Pons (tissue), 1 donor: ENCODE data around the gene SLC25A24.
A peak's percentile ranks its signal among the peaks of the same experiment; 100 is the strongest.
"Not testable (repeated sequence)": the region's sequence is repeated elsewhere in the genome, so short reads cannot be mapped to it uniquely, and the experiment has no call there.

ENCODE experiments used
- DNase-seq: peaks from one replicate; pipeline ENCODE4 v3.0.0-alpha.2; 2016; ENCODE audit warnings: low spot score

SLC25A24 gene

DNA sequence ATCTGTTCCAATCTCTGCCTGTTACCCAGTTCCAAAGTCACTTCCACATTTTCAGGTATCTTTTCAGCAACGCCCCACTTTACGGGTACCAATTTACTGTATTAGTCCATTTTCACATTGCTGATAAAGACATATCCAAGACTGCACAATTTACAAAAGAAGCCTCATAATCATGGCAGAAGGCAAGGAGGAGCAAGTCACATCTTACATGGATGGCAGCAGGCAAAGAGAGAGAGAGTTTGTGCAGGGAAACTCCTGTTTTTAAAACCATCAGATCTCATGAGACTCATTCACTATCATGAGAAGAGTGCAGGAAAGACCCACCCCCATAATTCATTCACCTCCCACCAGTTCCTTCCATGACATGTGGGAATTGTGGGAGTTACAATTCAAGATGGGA lies 67.0 kb downstream of the SLC25A24 start:
- DNase-seq: not testable (repeated sequence)

DNA sequence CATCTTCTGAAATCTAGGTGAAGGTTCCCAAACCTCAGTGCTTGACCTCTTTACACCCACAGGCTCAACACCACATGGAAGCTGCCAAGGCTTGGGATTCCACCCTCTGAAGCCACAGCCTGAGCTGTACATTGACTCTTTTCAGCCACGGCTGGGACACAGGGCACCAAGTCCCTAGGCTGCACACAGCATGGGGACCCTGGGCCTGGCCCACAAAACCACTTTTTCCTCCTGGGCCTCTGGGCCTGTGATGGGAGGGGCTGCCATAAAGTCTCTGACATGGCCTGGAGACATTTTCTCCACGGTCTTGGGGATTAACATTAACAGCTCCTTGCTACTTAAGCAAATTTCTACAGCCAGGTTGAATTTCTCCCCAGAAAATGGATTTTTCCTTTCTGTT lies 67.8 kb downstream of the SLC25A24 start:
- not testable (repeated sequence) for DNase-seq

GRCh38 chr1:108131281-108131680 lies 68.9 kb downstream of the SLC25A24 start:
- DNase-seq: not testable (repeated sequence)

GRCh38 chr1:108130794-108131193 lies 69.3 kb downstream of the SLC25A24 start:
- no peak for DNase-seq

DNA sequence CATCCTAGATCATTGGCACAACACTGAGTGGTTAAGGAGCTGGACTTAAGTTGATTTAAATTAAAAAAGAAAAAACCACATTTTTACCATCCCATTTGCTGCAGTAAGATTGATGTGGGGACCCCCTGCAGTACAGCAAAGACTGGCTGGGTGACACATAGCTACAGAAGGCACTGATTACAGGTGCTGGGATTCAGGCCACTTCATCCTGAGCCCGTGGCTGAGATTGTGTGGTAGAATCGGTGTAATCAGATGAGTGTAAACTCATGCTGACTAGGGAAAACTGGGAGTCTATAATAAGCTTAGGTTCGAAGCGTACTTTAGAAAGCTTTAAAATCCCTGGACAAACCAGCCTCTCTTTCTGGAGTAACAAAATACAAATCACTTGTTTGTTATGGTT lies 70.1 kb downstream of the SLC25A24 start:
- no peak for DNase-seq

- peak; percentile 90 for DNase-seq
Measured at GRCh38 chr1:108125312-108126138, 74.6 kb downstream of the SLC25A24 start.

DNA sequence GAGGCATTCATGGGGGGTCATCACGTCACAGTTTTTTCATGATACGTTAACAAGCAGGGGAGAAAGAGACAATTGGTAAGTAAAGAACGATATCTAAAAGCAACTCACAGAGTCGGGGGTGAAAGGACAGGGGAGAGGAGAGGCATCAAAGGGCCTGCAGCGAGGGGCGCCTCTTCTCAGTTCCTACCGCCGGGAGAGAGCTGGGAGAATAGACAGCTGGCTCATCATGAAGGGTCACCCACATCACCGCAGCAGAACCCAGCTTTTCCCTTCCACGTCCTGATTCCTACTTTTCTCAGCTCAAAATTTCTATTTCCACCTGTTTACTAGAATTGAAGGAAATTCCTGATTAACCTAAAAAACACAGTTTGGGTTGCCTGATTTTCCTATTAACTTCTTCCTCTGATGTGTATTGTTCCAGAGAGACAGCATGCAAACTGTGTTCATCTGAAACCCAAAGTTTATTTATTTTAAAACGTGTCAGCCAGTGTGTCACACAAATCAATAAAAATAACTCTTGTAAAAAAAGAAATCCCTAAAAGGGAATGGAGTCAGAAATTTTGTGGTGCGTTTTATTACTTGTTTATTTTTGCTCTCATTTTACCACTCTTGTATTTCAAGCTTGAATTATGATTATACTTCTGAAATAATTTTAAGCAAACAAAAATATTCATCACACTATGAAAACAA lies 75.4 kb downstream of the SLC25A24 start:
- no peak for DNase-seq

GRCh38 chr1:108124023-108124422 lies 76.1 kb downstream of the SLC25A24 start:
- DNase-seq: no peak

- no peak for DNase-seq
Measured at GRCh38 chr1:108121358-108122143, 78.6 kb downstream of the SLC25A24 start.

DNA sequence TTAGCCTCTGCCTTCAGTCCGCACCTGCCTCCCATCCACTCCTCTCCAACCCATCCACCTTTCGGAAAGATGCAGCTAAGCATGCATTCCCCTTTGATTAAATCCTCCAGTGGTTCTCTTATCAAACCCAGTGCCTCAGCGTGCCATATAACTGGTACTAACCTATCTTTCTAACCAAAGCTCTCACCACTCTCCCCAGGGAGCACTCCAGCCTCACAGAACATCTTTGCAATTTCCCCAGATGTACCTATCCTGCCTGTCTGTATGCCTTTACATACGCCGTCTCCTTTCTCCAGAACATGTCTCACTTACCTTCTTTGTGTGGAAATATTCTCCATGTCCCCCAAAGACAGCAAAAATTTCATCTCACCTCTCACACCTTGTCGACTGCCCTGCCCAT lies 80.0 kb downstream of the SLC25A24 start:
- no peak for DNase-seq

DNA sequence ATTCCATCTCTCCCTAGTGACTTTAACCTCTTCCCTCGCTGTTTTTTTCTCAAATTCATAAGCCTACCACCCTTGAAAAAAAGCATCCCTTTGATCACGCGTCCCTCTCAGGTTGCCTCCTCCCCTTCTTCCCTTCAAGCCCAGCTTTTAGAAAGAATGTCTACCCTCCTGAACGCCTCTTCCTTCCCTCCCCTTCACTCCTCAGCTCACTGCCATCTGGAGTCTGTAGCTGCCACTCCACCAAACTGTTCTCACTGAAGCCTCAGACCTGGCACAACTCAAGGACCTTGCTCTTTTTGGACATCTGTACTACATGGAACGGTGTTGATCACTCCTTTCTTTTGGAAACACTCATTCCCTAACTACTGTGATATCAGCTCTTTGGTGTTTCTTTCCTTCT lies 80.6 kb downstream of the SLC25A24 start:
- DNase-seq: no peak

DNA sequence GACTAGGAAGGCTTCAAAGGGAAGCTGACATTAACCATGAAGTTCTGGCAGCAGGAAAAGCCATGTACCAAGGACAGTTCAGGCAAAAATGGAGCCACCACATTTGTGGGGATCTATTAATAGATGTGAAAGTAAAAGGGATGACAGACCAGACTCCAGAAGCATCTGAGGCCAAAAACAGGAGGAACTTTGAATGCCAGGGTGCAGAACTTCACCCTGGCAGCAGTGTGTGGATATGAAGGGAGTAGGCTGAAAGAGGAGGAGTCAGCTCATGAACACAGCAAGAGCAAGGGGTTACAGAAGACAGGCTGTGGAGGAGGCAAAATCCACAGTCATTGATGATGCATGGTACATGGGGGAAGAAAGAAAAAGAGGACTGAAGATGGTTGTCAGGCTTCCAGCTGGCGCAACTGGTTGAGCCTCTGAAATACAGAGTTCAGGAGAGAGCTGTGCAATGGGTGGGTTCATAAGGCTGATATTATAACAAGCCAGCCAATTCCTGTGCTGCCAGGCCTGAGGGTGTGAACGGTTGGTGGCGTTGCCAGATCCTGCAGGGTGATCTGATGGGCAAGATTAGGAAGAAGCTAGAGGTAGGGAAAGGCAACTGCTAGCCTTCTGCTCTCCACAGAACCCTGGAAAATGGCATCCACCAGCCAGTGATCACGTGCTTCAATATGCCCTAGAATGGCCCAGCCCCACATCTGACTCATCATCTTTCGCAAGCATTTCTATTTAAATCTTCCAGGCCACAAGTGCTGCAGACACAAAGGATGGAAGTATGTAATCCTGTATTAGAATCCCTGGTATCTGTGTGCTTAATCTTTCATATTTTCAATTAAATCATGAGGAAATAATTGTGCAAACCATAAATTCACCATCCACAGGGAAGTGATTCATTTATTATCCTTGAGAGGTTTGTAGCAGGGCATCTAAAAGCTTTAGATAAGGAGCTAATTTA lies 81.9 kb downstream of the SLC25A24 start:
- DNase-seq: no peak

DNA sequence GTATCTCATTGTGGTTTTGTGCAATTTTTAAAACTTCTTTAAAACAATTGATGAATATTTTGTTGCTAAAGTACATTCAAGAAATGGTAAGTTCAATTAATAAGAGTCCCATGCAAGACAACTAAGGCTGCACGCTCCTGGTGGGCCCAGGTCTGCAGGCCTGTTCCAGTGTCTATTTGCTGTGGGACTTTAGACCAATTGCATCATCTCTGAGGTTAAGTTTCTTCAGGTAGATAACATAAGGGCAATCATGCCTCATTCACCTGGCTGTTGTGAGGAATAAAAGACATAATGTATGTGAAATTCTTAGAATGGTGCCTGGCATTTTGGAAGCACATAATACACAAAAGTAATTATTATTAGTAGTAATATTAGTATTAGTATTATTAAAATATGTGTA lies 82.9 kb downstream of the SLC25A24 start:
- no peak for DNase-seq

DNA sequence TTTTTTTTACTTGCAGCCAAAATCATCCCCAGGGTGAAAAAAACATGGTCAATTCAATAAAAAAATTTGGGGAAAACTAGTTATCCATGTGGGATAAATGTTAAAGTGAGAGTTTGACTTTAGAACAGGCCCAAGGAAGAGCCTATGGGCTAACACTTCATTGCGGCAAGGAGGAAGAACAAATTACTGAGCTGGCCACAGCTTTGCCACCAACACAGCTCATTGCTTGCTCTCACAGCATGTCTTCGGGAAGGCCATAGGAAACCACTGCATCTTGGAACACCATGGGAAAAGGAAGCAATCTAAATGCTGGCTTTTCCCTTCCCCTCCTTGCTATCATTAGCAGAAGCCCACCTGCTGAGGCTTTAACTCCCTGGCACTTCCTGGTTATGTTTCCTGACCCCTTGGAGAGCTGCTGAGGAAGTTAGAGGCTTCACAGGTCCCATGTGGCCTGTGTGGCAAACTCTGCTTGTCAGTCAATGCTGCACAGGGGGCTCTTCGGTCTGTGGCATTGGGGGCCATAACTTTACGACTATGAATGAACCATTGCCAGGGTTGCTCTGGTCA lies 86.0 kb downstream of the SLC25A24 start:
- no peak for DNase-seq

GRCh38 chr1:108113496-108113895 lies 86.6 kb downstream of the SLC25A24 start:
- DNase-seq: no peak

DNA sequence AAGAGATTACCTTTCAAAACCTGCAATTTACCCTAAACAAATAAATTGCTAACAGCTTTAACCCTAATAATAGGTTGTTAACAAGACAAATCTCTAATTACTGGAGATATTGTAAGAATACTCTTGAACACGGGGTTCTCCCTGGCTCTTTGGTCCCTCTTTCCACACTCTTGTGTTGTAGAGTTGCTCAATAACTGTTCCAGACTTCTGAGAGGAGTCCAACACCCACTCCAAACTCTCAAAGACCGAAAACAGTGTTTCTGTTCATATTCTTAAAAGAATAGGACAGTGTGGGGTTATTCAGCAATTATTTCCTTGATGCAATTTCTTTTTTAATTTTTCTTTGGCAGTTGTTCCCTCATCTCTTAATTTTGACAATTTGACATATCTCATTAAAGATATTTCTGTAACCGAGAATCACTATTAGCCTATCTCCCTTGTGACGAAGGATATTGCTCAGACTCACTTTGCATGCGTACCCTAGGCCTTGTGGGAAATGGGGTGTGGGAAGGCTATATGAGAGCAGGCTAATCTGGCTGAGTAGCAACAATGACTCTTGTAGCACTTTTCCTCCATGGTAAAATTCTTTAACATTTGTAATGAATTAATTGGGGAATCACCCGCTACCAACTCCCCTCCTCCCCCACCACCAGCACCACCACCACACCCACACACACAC lies 90.7 kb downstream of the SLC25A24 start:
- DNase-seq: no peak

DNA sequence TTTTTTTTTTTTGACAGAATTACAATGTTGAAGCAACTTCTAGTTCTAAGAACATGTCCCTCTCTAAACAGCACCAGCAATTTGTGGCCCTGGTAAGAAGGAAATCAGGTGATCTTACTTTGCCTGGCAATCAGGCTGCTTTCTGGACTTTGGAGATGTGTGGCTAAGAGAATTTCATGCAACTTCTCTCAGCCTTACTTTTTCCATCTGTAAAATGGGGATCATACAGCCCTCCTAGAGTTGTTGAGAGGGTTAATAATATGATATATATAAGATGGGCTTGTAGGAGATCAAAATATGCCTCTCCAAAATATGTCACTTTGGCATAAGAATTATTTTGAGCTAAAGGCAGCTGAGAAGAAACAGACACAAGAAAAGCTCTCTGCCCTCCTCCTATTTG lies 92.0 kb downstream of the SLC25A24 start:
- DNase-seq: no peak

DNA sequence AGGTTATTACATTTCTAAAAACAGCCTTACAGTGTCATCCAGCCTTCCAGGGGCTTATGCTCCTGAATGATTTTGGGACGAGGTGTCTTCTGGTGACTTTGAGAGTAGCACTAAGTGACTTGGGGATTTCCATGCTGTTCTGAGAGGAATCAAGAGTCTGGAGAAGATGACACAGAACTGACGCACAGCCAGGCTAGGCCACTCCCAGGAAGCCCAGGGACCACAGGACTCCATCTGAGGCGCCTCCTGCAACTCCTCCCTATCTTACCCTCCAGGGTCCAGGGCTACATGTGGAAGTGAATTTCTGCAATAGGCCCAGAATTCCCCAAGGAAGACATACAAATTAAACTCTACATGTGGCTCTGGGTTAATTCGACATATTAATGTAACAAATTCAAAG lies 92.5 kb downstream of the SLC25A24 start:
- no peak for DNase-seq

- DNase-seq: no peak
Measured at GRCh38 chr1:108106775-108107174, 93.4 kb downstream of the SLC25A24 start.

DNA sequence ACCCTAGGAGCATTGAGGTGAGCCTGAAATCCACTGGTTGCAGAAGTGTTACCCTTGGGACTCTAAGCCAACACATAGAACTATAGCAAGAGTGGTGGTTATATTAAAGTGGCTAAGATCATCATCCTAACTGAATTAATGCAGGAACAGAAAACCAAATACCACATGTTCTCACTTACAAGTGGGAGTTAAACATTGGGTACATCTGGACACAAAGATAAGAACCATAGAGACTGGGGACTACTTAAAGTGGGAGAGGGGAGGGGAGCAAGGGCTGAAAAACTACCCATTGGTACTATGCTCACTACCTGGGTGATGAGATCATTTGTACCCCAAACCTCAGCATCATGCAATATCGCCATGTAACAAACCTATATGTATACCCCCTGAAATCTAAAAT lies 100.0 kb downstream of the SLC25A24 start:
- no peak for DNase-seq

GRCh38 chr1:108097018-108097417 lies 103.1 kb downstream of the SLC25A24 start:
- DNase-seq: no peak
